Measurements from ENCODE around the gene WBP1. TPM values are rescaled to one million over a fixed set of nuclear protein-coding genes. Genes with fewer than 3 reads are reported as not detected.

Gene WBP1
- total RNA-seq, 1 donor from 2014 or later: 96.9 TPM

- TF ChIP-seq CTCF (IDR thresholded peaks at IDR 0.05; ENCODE audit: insufficient read depth, low read length, poor library complexity, severe bottlenecking): no peak
- DNase-seq (ENCODE audit: low read depth): no peak
- peaks cover 48% of the 10 kb centered on the region for H3K27me3 ChIP-seq (ENCODE audit: control insufficient read depth, insufficient read depth, low read length)
Observed at GRCh38 chr2:74499940-74500577, 41.8 kb downstream of the WBP1 start.

GRCh38 chr2:74500578-74500946 is 42.3 kb downstream of the WBP1 start:
- no peak for TF ChIP-seq CTCF (IDR thresholded peaks at IDR 0.05; ENCODE audit: insufficient read depth, low read length, poor library complexity, severe bottlenecking)
- peaks cover 48% of the 10 kb centered on the region for H3K27me3 ChIP-seq (ENCODE audit: control insufficient read depth, insufficient read depth, low read length)

More at GRCh38 chr2:74499940-74500577, 41.8 kb downstream of the WBP1 start:
- H3K4me3 ChIP-seq (ENCODE audit: low read depth, low read length): peak overlapping the region; percentile 18
- no peaks in the 10 kb centered on the region for H3K36me3 ChIP-seq (ENCODE audit: control insufficient read depth, insufficient read depth, low read length)

GRCh38 chr2:74501335-74502071 is 43.3 kb downstream of the WBP1 start:
- H3K27me3 ChIP-seq (ENCODE audit: control insufficient read depth, insufficient read depth, low read length): peaks cover 48% of the 10 kb centered on the region
- no peak for TF ChIP-seq CTCF (IDR thresholded peaks at IDR 0.05; ENCODE audit: insufficient read depth, low read length, poor library complexity, severe bottlenecking)
- DNase-seq (ENCODE audit: low read depth): no peak
- H3K4me3 ChIP-seq (ENCODE audit: low read depth, low read length): no peak overlapping the region
- no peaks in the 10 kb centered on the region for H3K36me3 ChIP-seq (ENCODE audit: control insufficient read depth, insufficient read depth, low read length)

More at GRCh38 chr2:74500578-74500946, 42.3 kb downstream of the WBP1 start:
- Histone ChIP-seq H3K4me3 (ENCODE audit: low read depth, low read length) (no peak overlapping the region), H3K36me3 (ENCODE audit: control insufficient read depth, insufficient read depth, low read length) (no peaks in the 10 kb centered on the region)
- no peak for DNase-seq (ENCODE audit: low read depth)

GRCh38 chr2:74502147-74502719 is 44.0 kb downstream of the WBP1 start:
- DNase-seq (ENCODE audit: low read depth): no peak
- peaks cover 48% of the 10 kb centered on the region for H3K27me3 ChIP-seq (ENCODE audit: control insufficient read depth, insufficient read depth, low read length)
- peak overlapping the region; percentile 47 for H3K4me3 ChIP-seq (ENCODE audit: low read depth, low read length)
- TF ChIP-seq CTCF (IDR thresholded peaks at IDR 0.05; ENCODE audit: insufficient read depth, low read length, poor library complexity, severe bottlenecking): no peak
- H3K36me3 ChIP-seq (ENCODE audit: control insufficient read depth, insufficient read depth, low read length): no peaks in the 10 kb centered on the region

GRCh38 chr2:74502720-74503505 is 44.7 kb downstream of the WBP1 start:
- Histone ChIP-seq H3K4me3 (ENCODE audit: low read depth, low read length) (peak overlapping the region; percentile 47), H3K36me3 (ENCODE audit: control insufficient read depth, insufficient read depth, low read length) (no peaks in the 10 kb centered on the region), H3K27me3 (ENCODE audit: control insufficient read depth, insufficient read depth, low read length) (peaks cover 43% of the 10 kb centered on the region)
- peak; percentile 58 for DNase-seq (ENCODE audit: low read depth)
- TF ChIP-seq CTCF (IDR thresholded peaks at IDR 0.05; ENCODE audit: insufficient read depth, low read length, poor library complexity, severe bottlenecking): peak; percentile 42
